IgD-negative memory B cell (primary cell): ENCODE data around the gene DCLK1. TPM values are rescaled to one million over a fixed set of nuclear protein-coding genes. Genes with fewer than 3 reads are reported as not detected.
"Not testable (repeated sequence)": the region's sequence is repeated elsewhere in the genome, so short reads cannot be mapped to it uniquely, and the experiment has no call there.

Source experiments
- H3K27ac Mint-ChIP-seq, 3 donors: one replicate each; pipeline ENCODE4 v1.8.0; 2020 to 2022; ENCODE audit warnings: mild to moderate bottlenecking in 3 of 3, mixed read lengths in 3 of 3, moderate library complexity in 1 of 3
- H3K27me3 Mint-ChIP-seq: one replicate; pipeline ENCODE4 v1.8.0; 2021; ENCODE audit warnings: mixed read lengths
- H3K36me3 Mint-ChIP-seq: one replicate; pipeline ENCODE4 v1.8.0; 2020; ENCODE audit warnings: mild to moderate bottlenecking, mixed read lengths
- H3K4me1 Mint-ChIP-seq, 3 donors: one replicate each; pipeline ENCODE4 v1.8.0; 2020 to 2022; ENCODE audit warnings: mixed read lengths in 3 of 3, mild to moderate bottlenecking in 1 of 3
- H3K4me3 Mint-ChIP-seq, 4 donors: one replicate each; pipeline ENCODE4 v1.8.0; 2020 to 2022; ENCODE audit warnings: mild to moderate bottlenecking in 4 of 4, mixed read lengths in 4 of 4, moderate library complexity in 3 of 4
- H3K9me3 Mint-ChIP-seq, 3 donors: one replicate each; pipeline ENCODE4 v1.8.0; 2020 to 2021; ENCODE audit warnings: mixed read lengths in 3 of 3, mild to moderate bottlenecking in 1 of 3
- polyA plus RNA-seq: library from polyadenylated mRNA; unstranded; fragments of 300-500 nt; fragmentation: Illumina TruSeq; gene quantifications from one replicate; pipeline ENCODE4 v1.2.3, GENCODE V29; 2021

The DCLK1 gene
- polyA plus RNA-seq, 1 donor from 2014 or later = not detected

DNA sequence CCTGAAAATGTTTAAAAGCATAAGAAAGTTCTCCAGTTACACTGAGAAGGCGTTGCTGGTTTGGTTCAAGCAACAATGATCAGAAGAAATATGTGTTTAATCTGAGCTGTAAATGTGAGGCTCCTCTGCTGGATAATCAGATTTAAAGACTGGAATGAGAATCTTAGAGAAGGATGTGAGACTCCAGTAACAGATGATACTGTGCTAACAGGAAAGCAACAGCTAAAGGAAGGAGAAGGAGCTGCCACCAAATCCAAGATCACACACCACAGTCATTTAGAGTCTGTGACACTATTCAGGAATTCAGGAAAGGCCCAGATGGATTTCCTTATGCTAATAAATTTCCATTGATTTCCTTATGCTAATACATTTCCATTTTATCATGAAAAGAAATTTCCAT lies 16.9 kb downstream of the DCLK1 start:
- H3K9me3 Mint-ChIP-seq = peaks cover 0 to 2% (median 0%) of the 10 kb centered on the region in 3 donors
- no peaks in the 10 kb centered on the region for H3K4me1 Mint-ChIP-seq
- H3K27ac Mint-ChIP-seq = no peak overlapping the region
- no peak overlapping the region for H3K4me3 Mint-ChIP-seq
- H3K36me3 Mint-ChIP-seq = no peaks in the 10 kb centered on the region
- no peaks in the 10 kb centered on the region for H3K27me3 Mint-ChIP-seq

DNA sequence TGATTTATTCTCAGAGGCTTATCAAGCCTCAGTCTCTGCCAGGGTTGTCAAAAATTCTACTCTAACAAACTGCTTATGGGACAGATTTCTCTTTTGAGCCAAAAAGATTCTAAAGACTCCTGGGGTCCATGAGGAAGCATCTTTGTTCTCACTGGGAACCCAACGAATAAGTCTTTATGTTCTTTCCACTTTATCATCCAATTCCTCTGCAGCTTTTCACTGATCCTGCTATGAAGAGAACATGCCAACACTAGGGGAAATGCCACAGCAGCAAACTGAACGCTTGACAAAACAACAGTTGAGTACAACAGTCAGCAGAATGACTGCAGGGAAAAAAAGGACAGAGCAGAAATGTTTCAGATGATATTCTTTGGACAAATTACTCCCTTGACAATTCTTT lies 22.2 kb downstream of the DCLK1 start:
- Mint-ChIP-seq H3K27ac (no peak overlapping the region), H3K4me3 (no peak overlapping the region), H3K36me3 (no peaks in the 10 kb centered on the region), H3K4me1 (no peaks in the 10 kb centered on the region), H3K27me3 (no peaks in the 10 kb centered on the region), H3K9me3 (peaks cover 0 to 3% (median 3%) of the 10 kb centered on the region in 3 donors)

DNA sequence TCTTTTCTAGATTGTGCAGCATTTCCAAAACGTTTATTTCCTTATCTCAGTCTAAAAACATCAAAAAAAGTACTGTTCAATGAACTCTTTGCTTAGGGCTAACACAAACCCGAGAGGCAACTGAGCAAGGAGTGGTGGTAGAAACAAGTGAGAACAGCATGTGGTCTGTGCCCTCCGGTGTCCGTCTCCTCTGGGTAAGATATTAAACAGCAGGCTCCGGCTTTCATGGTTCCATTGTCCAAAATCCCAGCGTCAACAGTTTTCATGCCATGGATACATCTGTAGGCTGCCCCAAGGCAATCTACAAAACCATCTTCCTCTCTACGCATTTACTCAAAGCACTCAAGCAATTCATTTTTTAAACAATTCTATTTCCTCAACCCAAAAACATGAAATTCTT lies 22.8 kb downstream of the DCLK1 start:
- peaks cover 0 to 3% (median 3%) of the 10 kb centered on the region in 3 donors for H3K9me3 Mint-ChIP-seq
- no peaks in the 10 kb centered on the region for H3K36me3 Mint-ChIP-seq
- no peaks in the 10 kb centered on the region for H3K27me3 Mint-ChIP-seq
- no peak overlapping the region for H3K27ac Mint-ChIP-seq
- H3K4me1 Mint-ChIP-seq = no peaks in the 10 kb centered on the region
- no peak overlapping the region for H3K4me3 Mint-ChIP-seq

DNA sequence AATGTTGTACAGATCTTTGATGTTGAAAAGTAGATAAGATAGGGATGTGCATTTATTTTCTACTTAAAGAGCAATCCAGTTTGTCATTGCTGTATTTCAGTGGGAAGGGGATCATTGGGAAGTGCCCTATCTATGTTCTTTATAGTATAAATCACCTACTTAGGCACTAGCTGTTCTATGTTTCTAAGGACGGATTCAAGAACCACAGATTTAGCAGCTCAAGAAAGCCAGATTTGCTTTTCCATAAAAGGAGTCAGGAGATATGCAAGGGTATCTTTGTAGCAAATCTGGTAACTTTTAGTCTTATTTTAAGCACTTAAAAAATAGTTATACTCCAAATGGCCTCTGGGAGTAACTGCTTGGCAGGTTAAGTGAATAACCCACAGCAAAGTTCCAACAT lies 23.7 kb downstream of the DCLK1 start:
- H3K27me3 Mint-ChIP-seq = no peaks in the 10 kb centered on the region
- H3K9me3 Mint-ChIP-seq = peaks cover 2 to 3% (median 3%) of the 10 kb centered on the region in 3 donors
- H3K27ac Mint-ChIP-seq = no peak overlapping the region
- no peaks in the 10 kb centered on the region for H3K4me1 Mint-ChIP-seq
- H3K36me3 Mint-ChIP-seq = no peaks in the 10 kb centered on the region
- no peak overlapping the region for H3K4me3 Mint-ChIP-seq

DNA sequence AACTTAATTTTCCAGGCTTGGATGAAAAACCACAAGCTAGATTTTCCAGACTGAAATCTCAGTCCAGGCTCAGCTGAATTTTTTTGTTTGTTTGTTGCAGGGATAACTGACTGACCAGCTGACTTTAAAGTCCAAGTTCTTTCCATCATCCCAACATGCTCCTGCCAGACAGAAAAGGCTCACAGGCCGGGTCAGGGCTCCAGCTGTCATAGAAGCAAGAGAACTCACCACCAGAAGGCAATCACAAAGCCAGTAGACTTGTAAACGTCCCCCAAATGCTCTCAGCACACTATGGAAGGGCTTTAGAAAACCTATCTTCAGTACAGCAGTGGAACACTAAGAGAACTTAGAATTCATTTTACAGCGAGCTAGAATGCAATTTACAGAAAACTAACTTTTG lies 25.5 kb downstream of the DCLK1 start:
- Mint-ChIP-seq H3K27me3 (no peaks in the 10 kb centered on the region), H3K27ac (no peak overlapping the region), H3K4me3 (no peak overlapping the region), H3K9me3 (peaks cover 2 to 3% (median 2%) of the 10 kb centered on the region in 3 donors), H3K36me3 (no peaks in the 10 kb centered on the region), H3K4me1 (no peaks in the 10 kb centered on the region)

DNA sequence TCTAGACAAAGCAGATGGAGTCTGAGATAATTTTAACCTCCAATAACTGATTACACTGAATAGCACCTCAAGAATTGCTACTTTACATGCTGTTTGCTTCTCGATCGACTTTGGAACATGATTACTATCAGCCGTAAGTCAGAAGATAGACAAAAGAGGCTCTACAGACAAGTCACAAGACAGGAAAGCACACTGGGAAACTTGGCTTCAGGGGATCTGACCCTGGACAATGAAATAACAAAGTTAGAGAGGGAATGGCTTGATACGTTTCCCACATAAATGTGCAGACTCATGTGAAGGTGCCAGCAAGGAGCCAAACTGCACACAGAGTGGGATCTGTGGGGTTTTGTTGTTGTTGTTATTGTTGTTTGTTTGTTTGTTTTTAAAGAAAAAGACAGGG lies 28.5 kb downstream of the DCLK1 start:
- no peaks in the 10 kb centered on the region for H3K27me3 Mint-ChIP-seq
- no peaks in the 10 kb centered on the region for H3K36me3 Mint-ChIP-seq
- H3K4me1 Mint-ChIP-seq = no peaks in the 10 kb centered on the region
- H3K9me3 Mint-ChIP-seq = peaks cover 0 to 5% (median 3%) of the 10 kb centered on the region in 3 donors
- no peak overlapping the region for H3K4me3 Mint-ChIP-seq
- H3K27ac Mint-ChIP-seq = no peak overlapping the region

DNA sequence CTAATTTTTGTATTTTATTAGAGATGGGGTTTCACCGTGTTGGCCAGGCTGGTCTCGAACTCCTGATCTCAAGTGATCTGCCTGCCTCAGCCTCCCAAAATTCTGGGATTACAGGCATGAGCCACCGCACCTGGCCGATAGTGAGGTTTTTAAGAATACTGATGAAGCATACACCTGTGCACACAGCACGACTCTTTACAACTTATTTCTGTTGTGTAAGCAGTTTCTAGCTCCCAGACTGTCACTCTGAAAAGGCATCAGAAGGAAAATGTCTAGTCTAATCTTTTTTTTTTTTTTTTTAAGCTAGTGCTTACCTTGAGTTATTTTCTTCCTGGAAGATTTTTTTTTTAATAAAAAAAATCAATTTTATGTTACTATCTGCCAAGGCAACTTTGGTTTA lies 29.3 kb downstream of the DCLK1 start:
- not testable (repeated sequence) for H3K4me1 Mint-ChIP-seq, H3K36me3 Mint-ChIP-seq, H3K9me3 Mint-ChIP-seq, H3K27me3 Mint-ChIP-seq, H3K27ac Mint-ChIP-seq, H3K4me3 Mint-ChIP-seq

DNA sequence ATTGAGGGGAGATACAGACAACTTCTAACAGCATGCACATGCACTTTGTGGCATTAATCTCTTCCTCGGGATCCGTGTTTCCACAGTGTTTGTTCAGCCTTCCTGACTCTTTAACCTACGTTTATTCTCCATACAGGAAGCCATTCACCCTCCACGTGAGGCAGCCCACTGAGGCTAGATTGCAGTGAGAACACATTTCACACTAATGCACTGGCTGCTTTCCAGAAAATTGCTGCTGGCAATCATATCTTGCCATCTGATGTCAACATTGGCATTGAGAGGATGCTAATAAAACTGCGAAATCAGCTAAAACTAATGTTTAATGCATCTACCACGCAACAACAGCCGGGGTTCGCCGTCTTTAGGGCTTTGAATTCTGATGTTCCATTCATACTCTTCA lies 30.0 kb downstream of the DCLK1 start:
- Mint-ChIP-seq H3K4me3 (no peak overlapping the region), H3K9me3 (peaks cover 0 to 5% (median 0%) of the 10 kb centered on the region in 3 donors), H3K27me3 (no peaks in the 10 kb centered on the region), H3K36me3 (no peaks in the 10 kb centered on the region), H3K4me1 (no peaks in the 10 kb centered on the region), H3K27ac (no peak overlapping the region)

DNA sequence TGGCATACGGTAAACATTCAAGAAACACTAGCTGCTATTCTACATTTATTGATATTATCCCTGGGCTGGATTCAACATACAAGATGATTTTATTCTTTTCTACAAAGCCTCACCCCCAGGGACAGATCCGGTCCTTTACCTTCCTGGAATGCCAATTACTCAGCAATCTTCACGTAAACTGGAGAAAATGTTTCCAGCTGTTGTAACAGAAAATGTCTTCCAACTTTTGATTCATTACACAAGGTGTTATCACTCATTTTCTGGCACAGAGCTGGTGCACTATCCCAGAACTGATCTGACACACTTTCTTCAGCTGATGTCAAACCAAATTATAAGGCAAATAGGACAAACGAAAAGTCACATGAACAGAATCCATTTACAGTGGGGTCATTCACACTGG lies 33.1 kb downstream of the DCLK1 start:
- no peaks in the 10 kb centered on the region for H3K27me3 Mint-ChIP-seq
- H3K9me3 Mint-ChIP-seq = peaks cover 0 to 5% (median under 1%) of the 10 kb centered on the region in 3 donors
- H3K4me3 Mint-ChIP-seq = no peak overlapping the region
- H3K4me1 Mint-ChIP-seq = no peaks in the 10 kb centered on the region
- H3K36me3 Mint-ChIP-seq = no peaks in the 10 kb centered on the region
- no peak overlapping the region for H3K27ac Mint-ChIP-seq

DNA sequence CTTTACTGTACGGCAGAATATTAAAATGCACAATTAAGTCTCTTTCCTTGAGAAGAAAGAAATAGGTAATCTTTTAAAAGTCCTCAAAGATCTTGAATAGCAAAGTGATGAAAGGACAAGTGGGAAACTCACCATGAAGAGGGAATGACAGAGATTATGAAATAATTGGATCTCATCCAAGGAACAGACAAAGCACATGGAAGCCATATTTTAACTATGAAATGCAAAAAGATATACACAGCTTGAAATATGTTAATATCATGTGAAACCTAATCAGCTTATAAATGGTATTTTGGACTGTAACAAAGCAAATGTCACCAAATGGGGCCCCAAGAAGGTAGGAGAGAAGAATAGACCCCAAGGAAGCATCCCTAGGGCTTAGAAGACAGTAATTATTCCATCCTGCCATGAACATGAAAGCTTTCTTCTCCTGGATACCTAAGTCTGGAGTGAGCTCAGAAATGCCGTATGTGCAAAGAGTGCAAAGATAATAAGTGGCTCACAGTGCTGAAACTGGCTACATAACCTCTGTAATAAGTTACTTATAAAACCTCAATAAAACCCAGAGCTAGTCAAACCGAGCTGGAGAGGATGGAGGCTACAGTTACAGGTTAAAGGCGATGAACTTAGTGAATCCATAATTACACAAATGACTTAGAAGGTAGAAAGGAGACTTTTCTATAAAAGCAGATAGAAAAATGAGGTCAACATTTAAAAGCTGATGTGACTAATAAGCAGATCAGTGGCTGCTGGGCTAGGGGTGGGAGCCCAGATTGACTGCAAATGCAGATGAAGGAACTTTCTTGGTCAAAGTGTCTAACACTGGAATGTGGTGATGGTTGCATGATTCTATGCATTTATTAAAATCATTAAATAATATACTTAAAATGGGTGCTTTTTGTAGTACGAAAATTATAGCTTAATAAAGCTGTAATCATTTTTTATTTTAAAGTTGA lies 34.4 kb downstream of the DCLK1 start:
- Mint-ChIP-seq H3K27me3 (no peaks in the 10 kb centered on the region), H3K36me3 (no peaks in the 10 kb centered on the region), H3K4me1 (peaks cover 0 to 2% (median 0%) of the 10 kb centered on the region in 3 donors), H3K27ac (no peak overlapping the region), H3K9me3 (peaks cover 0 to 5% (median 4%) of the 10 kb centered on the region in 3 donors), H3K4me3 (no peak overlapping the region)

DNA sequence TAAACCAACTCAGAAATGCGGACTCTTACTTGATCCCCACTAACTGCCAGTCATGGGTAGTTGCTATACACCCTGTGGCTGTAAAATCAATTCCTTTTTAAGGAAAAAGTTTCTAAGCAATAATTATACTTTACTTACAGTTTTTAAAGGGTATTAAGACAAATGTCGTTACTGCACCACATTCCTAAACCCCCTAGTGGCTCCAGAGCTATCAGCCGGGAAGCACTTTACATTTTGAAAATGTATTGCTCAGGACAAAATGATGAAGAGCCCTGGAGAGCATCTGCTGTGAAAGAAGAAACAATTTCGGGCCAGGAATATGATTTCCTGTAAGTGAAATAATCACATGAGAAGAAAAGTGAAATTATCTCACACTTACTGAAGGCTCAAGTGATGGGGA lies 36.7 kb downstream of the DCLK1 start:
- peaks cover 0 to 2% (median 0%) of the 10 kb centered on the region in 3 donors for H3K4me1 Mint-ChIP-seq
- H3K27ac Mint-ChIP-seq = no peak overlapping the region
- H3K27me3 Mint-ChIP-seq = no peaks in the 10 kb centered on the region
- no peak overlapping the region for H3K4me3 Mint-ChIP-seq
- no peaks in the 10 kb centered on the region for H3K36me3 Mint-ChIP-seq
- peaks cover 0 to 5% (median 4%) of the 10 kb centered on the region in 3 donors for H3K9me3 Mint-ChIP-seq

DNA sequence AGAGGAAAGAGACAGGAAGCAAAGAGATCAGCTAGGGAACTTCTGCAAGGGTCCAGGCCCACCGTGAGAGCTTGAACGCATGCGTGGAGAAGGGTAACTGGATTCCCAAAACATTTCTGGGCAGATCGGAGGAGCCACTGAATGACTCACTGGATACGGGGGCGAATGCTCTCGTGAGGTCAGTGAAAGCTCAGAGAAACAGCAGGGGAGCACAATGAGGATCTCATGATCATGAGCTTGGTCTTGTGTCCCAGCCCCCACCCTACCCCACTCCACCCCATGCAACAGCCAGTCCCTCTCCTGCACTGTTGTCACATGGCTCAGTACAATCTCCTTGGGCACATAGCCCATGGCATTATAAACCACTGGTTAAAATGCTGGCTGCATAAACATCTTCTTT lies 40.6 kb downstream of the DCLK1 start:
- Mint-ChIP-seq H3K4me1 (peaks cover 0 to 2% (median 0%) of the 10 kb centered on the region in 3 donors), H3K9me3 (peaks cover 2 to 5% (median 4%) of the 10 kb centered on the region in 3 donors), H3K36me3 (no peaks in the 10 kb centered on the region), H3K4me3 (no peak overlapping the region), H3K27me3 (no peaks in the 10 kb centered on the region), H3K27ac (peak overlapping the region in 1 of 3 donors; percentile 3)

DNA sequence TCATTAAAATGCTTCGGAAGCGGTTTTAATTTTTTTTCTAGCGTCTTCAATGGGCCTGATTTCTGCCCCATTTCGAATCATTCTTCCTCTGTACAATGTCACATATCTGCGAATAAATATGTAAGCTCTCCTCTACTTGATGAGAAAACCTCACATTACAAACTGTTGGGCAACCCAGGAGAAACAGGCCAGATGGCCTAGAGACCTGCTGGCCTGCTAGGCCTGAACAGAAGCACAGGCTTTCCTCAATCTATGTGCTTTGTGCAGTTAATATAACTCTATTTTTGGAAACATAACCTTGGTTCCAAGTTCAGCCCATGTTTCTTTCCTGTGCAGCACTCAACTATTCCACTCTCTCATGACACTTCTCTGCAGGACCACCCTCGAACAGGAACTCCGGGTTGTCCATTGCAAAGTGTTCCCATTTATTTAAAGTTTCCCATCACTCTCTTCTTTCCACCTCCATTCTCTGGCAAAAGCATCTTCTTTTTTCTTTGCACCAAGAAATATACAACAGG lies 42.0 kb downstream of the DCLK1 start:
- H3K4me3 Mint-ChIP-seq = no peak overlapping the region
- no peak overlapping the region for H3K27ac Mint-ChIP-seq
- H3K27me3 Mint-ChIP-seq = no peaks in the 10 kb centered on the region
- H3K9me3 Mint-ChIP-seq = peaks cover 2 to 5% (median 4%) of the 10 kb centered on the region in 3 donors
- H3K4me1 Mint-ChIP-seq = peaks cover 0 to 2% (median 0%) of the 10 kb centered on the region in 3 donors
- no peaks in the 10 kb centered on the region for H3K36me3 Mint-ChIP-seq

DNA sequence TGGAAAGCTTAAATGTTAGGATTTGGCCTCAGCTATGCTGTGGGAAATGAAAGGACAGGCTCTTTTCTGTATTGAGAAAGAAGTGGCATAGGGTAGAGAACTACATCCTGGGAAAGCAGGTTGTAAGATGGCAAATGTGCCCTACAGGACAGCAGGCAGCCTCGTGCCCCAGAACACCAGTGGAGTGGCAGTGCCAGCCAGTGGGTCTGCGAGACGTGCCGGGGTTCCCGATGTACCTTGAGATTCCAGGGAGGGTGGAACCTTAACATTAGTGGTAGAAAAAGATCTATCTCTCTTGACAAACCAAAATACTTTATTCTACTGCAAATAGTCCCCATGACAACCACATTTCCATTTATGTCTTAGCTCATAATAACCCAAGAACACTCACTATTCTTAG lies 42.7 kb downstream of the DCLK1 start:
- Mint-ChIP-seq H3K27ac (no peak overlapping the region), H3K9me3 (peaks cover 2 to 6% (median 5%) of the 10 kb centered on the region in 3 donors), H3K27me3 (no peaks in the 10 kb centered on the region), H3K4me3 (no peak overlapping the region), H3K4me1 (peaks cover 0 to 2% (median 0%) of the 10 kb centered on the region in 3 donors), H3K36me3 (no peaks in the 10 kb centered on the region)

DNA sequence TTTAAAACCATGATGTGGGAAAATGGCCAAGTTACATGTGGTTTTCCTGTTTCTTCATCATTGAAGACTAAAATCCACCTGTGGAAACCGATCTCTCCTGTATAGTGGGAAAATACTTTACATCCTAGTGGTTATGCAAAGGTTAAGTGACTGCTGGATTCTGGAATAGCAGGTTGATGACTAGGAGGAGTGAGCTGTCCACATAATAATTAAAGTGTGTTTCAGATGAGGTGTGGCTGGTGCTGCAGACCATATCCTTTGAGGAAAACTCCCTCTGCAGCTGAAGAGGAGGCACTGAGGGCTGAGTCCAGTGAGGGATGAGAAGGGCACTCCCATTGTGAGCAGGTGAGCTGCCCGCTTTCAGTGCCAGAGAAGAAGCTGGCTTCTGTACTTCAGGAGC lies 43.2 kb downstream of the DCLK1 start:
- Mint-ChIP-seq H3K36me3 (peaks cover 2% of the 10 kb centered on the region), H3K9me3 (peaks cover 2 to 6% (median 4%) of the 10 kb centered on the region in 3 donors), H3K27me3 (no peaks in the 10 kb centered on the region), H3K27ac (no peak overlapping the region), H3K4me1 (peaks cover 0 to 2% (median 0%) of the 10 kb centered on the region in 3 donors), H3K4me3 (no peak overlapping the region)

DNA sequence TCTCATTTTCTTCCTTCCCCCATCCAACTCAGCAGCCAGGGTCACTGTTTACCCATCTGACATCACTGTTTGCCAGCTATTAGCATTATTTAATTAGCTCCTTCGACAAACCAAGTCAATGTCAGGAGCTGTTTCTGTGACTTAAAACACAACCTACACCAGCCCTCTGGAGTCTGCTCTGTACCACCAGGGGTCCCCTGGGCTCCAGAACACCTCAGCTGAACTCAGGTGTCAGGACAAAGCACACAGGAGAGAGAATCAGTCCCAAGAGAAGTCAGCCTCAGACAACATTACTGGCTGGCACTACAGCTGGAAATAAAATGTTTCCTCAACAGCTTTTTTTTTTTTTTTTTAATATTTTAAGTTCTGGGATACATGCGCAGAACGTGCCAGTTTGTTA lies 45.1 kb downstream of the DCLK1 start:
- Mint-ChIP-seq H3K27ac (no peak overlapping the region), H3K36me3 (peaks cover 2% of the 10 kb centered on the region), H3K4me1 (no peaks in the 10 kb centered on the region), H3K4me3 (no peak overlapping the region), H3K9me3 (peaks cover 2 to 5% (median 4%) of the 10 kb centered on the region in 3 donors), H3K27me3 (no peaks in the 10 kb centered on the region)
